Ectodermal cell (in vitro differentiated cells): ENCODE results near the gene ALG2. TPM values are rescaled to one million over a fixed set of nuclear protein-coding genes. Genes with fewer than 3 reads are reported as not detected.

Experiments used
- H3K27ac ChIP-seq: 2 replicates; pipeline ENCODE4 v1.7.0; 2013; ENCODE audit warnings: mild to moderate bottlenecking, low read depth, low read length; ENCODE audit not compliant: insufficient read depth, poor library complexity, severe bottlenecking
- H3K27me3 ChIP-seq: 2 replicates; pipeline ENCODE4 v1.7.0; 2013; ENCODE audit warnings: mild to moderate bottlenecking, low read length; ENCODE audit not compliant: insufficient read depth, control insufficient read depth, poor library complexity, severe bottlenecking
- H3K36me3 ChIP-seq: one replicate; pipeline ENCODE4 v1.7.0; 2013; ENCODE audit warnings: low read length; ENCODE audit not compliant: control insufficient read depth, insufficient read depth
- H3K4me1 ChIP-seq: one replicate; pipeline ENCODE4 v1.7.0; 2013; ENCODE audit warnings: low read length; ENCODE audit not compliant: control insufficient read depth, insufficient read depth
- H3K4me3 ChIP-seq: 2 replicates; pipeline ENCODE4 v1.7.0; 2013; ENCODE audit warnings: low read depth, low read length, control low read depth; ENCODE audit not compliant: insufficient read depth
- H3K9me3 ChIP-seq: 2 replicates; pipeline ENCODE4 v1.7.0; 2013; ENCODE audit warnings: mild to moderate bottlenecking, low read length, moderate library complexity; ENCODE audit not compliant: control insufficient read depth
- WGBS, 2 experiments: methylation state at CpG; one replicate each; pipeline ENCODE4 v1.1.7; 2013; ENCODE audit warnings: missing lambda C conversion rate in 2 of 2; 5-methylcytosine and 5-hydroxymethylcytosine counted together
- polyA plus RNA-seq, 4 experiments: library from polyadenylated mRNA; stranded (reverse); fragments of 50-300 nt; gene quantifications; one replicate each; pipeline ENCODE4 v1.2.3, GENCODE V29; 2013

The ALG2 gene
- polyA plus RNA-seq (2013, experiment 1 of 4) = 27.9 TPM
- 31.4 TPM for polyA plus RNA-seq (2013, experiment 2 of 4)
- polyA plus RNA-seq (2013, experiment 3 of 4) = 24.6 TPM
- polyA plus RNA-seq (2013, experiment 4 of 4) = 27.6 TPM

GRCh38 chr9:99221621-99222415 is at the start of gene ALG2, which contains the start of gene SEC61B:
TSS of gene ALG2 (minus strand) at chr9:99221942. CDS start at chr9:99221894, 48 bp downstream.
TSS of gene SEC61B (plus strand) at chr9:99222282. CDS start at chr9:99222364, 82 bp downstream.
- peak within 1 kb of the TSS; percentile 94 for H3K4me3 ChIP-seq
- peak within 1 kb of the TSS; percentile 99 for H3K27ac ChIP-seq
- peaks cover 5% of the 10 kb centered on the region for H3K4me1 ChIP-seq
- H3K36me3 ChIP-seq = peaks cover 5% of the 10 kb centered on the region
- no peaks in the 10 kb centered on the region for H3K27me3 ChIP-seq
- 0% methylated on average over 70 of the region's 70 CpGs for WGBS, 2 experiments
- no peaks in the 10 kb centered on the region for H3K9me3 ChIP-seq

- Histone ChIP-seq H3K4me1 (no peaks in the 10 kb centered on the region), H3K4me3 (no peak overlapping the region), H3K36me3 (no peaks in the 10 kb centered on the region), H3K27me3 (no peaks in the 10 kb centered on the region), H3K27ac (no peak overlapping the region), H3K9me3 (no peaks in the 10 kb centered on the region)
- 65 to 66% methylated on average over 3 of the region's 3 CpGs for WGBS, 2 experiments
These were observed 48.7 kb upstream of the ALG2 start for GRCh38 chr9:99270491-99270890.

- no peak overlapping the region for H3K27ac ChIP-seq
These were observed 47.7 kb upstream of the ALG2 start for GRCh38 chr9:99269416-99269815.

GRCh38 chr9:99266255-99267023 is 44.7 kb upstream of the ALG2 start:
- Histone ChIP-seq H3K36me3 (no peaks in the 10 kb centered on the region), H3K4me3 (no peak overlapping the region), H3K9me3 (no peaks in the 10 kb centered on the region), H3K27ac (no peak overlapping the region), H3K27me3 (no peaks in the 10 kb centered on the region), H3K4me1 (no peaks in the 10 kb centered on the region)
- 22 to 23% methylated on average over 17 of the region's 17 CpGs for WGBS, 2 experiments

More at GRCh38 chr9:99269416-99269815, 47.7 kb upstream of the ALG2 start:
- H3K36me3 ChIP-seq = no peaks in the 10 kb centered on the region
- no peaks in the 10 kb centered on the region for H3K27me3 ChIP-seq
- H3K4me3 ChIP-seq = no peak overlapping the region
- no peaks in the 10 kb centered on the region for H3K9me3 ChIP-seq
- H3K4me1 ChIP-seq = no peaks in the 10 kb centered on the region
- WGBS, 2 experiments = 90 to 92% methylated on average over 3 of the region's 3 CpGs

GRCh38 chr9:99265691-99266090 is 43.9 kb upstream of the ALG2 start:
- no peak overlapping the region for H3K4me3 ChIP-seq
- H3K27ac ChIP-seq = no peak overlapping the region
- H3K36me3 ChIP-seq = no peaks in the 10 kb centered on the region
- no peaks in the 10 kb centered on the region for H3K27me3 ChIP-seq
- 92 to 97% methylated on average over 2 of the region's 2 CpGs for WGBS, 2 experiments
- H3K9me3 ChIP-seq = no peaks in the 10 kb centered on the region
- H3K4me1 ChIP-seq = no peaks in the 10 kb centered on the region

- Histone ChIP-seq H3K9me3 (no peaks in the 10 kb centered on the region), H3K4me3 (no peak overlapping the region), H3K4me1 (no peaks in the 10 kb centered on the region), H3K36me3 (no peaks in the 10 kb centered on the region), H3K27ac (no peak overlapping the region), H3K27me3 (no peaks in the 10 kb centered on the region)
- WGBS, 2 experiments = 80 to 83% methylated on average over 3 of the region's 3 CpGs
These were observed 42.4 kb upstream of the ALG2 start for GRCh38 chr9:99264070-99264680.

GRCh38 chr9:99262949-99263418 is 41.2 kb upstream of the ALG2 start:
- Histone ChIP-seq H3K4me1 (no peaks in the 10 kb centered on the region), H3K36me3 (no peaks in the 10 kb centered on the region), H3K27ac (no peak overlapping the region), H3K9me3 (no peaks in the 10 kb centered on the region), H3K4me3 (no peak overlapping the region), H3K27me3 (no peaks in the 10 kb centered on the region)
- 87 to 91% methylated on average over 7 of the region's 7 CpGs for WGBS, 2 experiments

GRCh38 chr9:99261923-99262322 is 40.2 kb upstream of the ALG2 start:
- WGBS, 2 experiments = 92 to 93% methylated on average over 2 of the region's 2 CpGs
- Histone ChIP-seq H3K27me3 (no peaks in the 10 kb centered on the region), H3K27ac (no peak overlapping the region), H3K4me1 (no peaks in the 10 kb centered on the region), H3K4me3 (no peak overlapping the region), H3K36me3 (no peaks in the 10 kb centered on the region), H3K9me3 (no peaks in the 10 kb centered on the region)

GRCh38 chr9:99259231-99259918 is 37.6 kb upstream of the ALG2 start:
- Histone ChIP-seq H3K4me1 (no peaks in the 10 kb centered on the region), H3K4me3 (no peak overlapping the region), H3K9me3 (no peaks in the 10 kb centered on the region), H3K36me3 (no peaks in the 10 kb centered on the region), H3K27ac (no peak overlapping the region), H3K27me3 (no peaks in the 10 kb centered on the region)
- WGBS, 2 experiments = 75 to 79% methylated on average over 27 of the region's 27 CpGs
